ENCODE results near the gene SDC4.

GRCh38 chr20:45288860-45289259 lies 59.4 kb downstream of the SDC4 start:
- TF ChIP-seq POLR2AphosphoS5 (IDR thresholded peaks at IDR 0.05; ENCODE audit: low read depth, low read length) (no peak), POLR2A (IDR thresholded peaks at IDR 0.05; ENCODE audit: low read depth, low read length) (no peak), TAF1 (IDR thresholded peaks at IDR 0.05; ENCODE audit: borderline replicate concordance, low read depth, low read length) (no peak)
